ENCODE data around the gene SOX5. TPM values are rescaled to one million over a fixed set of nuclear protein-coding genes. Genes with fewer than 3 reads are reported as not detected.

SOX5 gene
- polyA plus RNA-seq, 1 experiment: 0.13 TPM

DNA sequence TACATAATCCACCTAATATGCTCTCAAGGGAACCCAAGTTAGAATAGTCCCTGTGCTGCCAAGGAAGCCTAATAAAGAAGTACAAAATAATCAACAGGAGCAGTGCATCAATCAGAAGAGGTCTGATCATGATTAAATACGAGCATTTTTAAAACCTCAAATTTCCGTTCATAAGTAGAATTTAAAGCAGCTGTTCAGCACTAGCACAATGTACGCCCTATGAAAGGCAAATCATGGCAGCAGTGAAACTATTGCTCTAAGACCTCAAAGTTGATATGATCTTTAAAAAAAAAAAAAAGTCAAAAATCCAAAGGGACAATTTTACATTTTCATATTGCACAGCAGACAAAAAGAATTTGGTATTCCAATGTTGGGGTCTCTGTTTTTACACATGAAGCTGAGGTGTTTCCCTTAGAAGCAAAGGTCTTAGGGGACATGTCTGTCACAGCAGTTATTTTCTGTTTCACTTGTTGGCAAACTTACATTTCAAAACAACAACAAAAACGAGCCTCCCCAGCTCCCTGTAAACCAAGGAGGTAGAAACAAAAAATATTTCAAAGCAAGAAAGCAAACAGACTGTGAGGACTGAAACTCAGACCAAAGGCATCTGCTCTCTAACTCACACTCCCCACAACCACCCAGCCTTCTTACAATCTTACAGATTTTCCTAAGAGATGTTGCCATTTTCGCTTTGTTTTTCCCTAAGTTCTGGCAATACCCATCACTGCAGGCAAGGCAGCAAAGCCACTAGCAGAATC lies 28.2 kb downstream of the SOX5 start:
- Histone ChIP-seq H3K36me3 (ENCODE audit: control insufficient read depth, insufficient read depth, low read length) (no peaks in the 10 kb centered on the region), H3K4me3 (ENCODE audit: low read depth, low read length) (no peak overlapping the region), H3K27me3 (ENCODE audit: control insufficient read depth, insufficient read depth, low read length) (no peaks in the 10 kb centered on the region)
- POLR2A ChIA-PET: no interaction called here
- TF ChIP-seq, protein P1, sequence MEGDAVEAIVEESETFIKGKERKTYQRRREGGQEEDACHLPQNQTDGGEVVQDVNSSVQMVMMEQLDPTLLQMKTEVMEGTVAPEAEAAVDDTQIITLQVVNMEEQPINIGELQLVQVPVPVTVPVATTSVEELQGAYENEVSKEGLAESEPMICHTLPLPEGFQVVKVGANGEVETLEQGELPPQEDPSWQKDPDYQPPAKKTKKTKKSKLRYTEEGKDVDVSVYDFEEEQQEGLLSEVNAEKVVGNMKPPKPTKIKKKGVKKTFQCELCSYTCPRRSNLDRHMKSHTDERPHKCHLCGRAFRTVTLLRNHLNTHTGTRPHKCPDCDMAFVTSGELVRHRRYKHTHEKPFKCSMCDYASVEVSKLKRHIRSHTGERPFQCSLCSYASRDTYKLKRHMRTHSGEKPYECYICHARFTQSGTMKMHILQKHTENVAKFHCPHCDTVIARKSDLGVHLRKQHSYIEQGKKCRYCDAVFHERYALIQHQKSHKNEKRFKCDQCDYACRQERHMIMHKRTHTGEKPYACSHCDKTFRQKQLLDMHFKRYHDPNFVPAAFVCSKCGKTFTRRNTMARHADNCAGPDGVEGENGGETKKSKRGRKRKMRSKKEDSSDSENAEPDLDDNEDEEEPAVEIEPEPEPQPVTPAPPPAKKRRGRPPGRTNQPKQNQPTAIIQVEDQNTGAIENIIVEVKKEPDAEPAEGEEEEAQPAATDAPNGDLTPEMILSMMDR (IDR thresholded peaks at IDR 0.05; ENCODE audit: insufficient read depth, low read depth, low read length): no peak
- CTCF ChIA-PET: interaction anchor here (0.6 kb wide), 1 partner anchor 1844 kb away, joined by 3 read pairs; no protein-coding TSS in a partner anchor
- no peak for DNase-seq (ENCODE audit: low read depth)

DNA sequence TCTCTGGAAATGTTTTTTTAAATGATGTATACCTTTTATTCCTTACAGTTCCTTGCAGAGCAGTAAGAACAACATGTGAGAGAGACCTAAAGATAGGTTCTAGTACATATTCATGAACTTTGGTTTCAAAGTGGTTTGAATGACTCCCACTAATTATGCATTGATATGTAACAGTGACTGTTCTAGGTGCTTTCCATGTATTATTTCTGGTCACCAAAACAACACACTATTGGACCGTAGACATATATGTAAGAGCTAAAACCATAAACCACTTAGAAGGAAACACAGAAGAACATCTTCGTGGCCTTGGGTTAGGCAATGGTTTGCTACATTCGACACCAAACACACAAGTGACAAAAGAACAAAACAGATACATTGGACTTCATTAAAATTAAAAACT lies 37.9 kb downstream of the SOX5 start:
- CTCF ChIA-PET: no interaction called here
- H3K36me3 ChIP-seq (ENCODE audit: control insufficient read depth, insufficient read depth, low read length): no peaks in the 10 kb centered on the region
- H3K27me3 ChIP-seq (ENCODE audit: control insufficient read depth, insufficient read depth, low read length): no peaks in the 10 kb centered on the region
- no peak overlapping the region for H3K4me3 ChIP-seq (ENCODE audit: low read depth, low read length)
- POLR2A ChIA-PET: no interaction called here
- no peak for DNase-seq (ENCODE audit: low read depth)
- TF ChIP-seq, protein P1 (IDR thresholded peaks at IDR 0.05; ENCODE audit: insufficient read depth, low read depth, low read length): no peak

DNA sequence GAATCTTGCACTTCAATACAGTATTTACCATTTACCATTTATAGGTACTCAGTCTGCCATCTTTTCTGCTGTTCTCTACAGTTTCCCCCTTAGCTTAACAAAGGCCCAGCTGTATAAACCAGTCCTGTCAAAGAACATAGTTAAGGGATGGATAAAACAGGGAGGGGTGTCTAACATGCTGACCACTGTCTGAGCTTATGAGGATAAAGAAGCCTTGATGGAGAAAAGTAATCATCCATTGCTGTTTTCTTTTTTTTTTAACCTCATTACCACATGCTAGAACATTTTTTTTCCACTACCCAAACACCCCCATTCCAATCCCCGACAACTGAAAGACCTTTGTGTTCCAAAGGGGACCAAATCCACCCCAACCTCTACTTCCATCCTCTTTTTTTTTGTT lies 39.9 kb downstream of the SOX5 start:
- ChIA-PET CTCF (no interaction called here), POLR2A (no interaction called here)
- TF ChIP-seq, protein P1 (IDR thresholded peaks at IDR 0.05; ENCODE audit: insufficient read depth, low read depth, low read length): no peak
- no peak overlapping the region for H3K4me3 ChIP-seq (ENCODE audit: low read depth, low read length)
- H3K36me3 ChIP-seq (ENCODE audit: control insufficient read depth, insufficient read depth, low read length): no peaks in the 10 kb centered on the region
- no peak for DNase-seq (ENCODE audit: low read depth)
- no peaks in the 10 kb centered on the region for H3K27me3 ChIP-seq (ENCODE audit: control insufficient read depth, insufficient read depth, low read length)

DNA sequence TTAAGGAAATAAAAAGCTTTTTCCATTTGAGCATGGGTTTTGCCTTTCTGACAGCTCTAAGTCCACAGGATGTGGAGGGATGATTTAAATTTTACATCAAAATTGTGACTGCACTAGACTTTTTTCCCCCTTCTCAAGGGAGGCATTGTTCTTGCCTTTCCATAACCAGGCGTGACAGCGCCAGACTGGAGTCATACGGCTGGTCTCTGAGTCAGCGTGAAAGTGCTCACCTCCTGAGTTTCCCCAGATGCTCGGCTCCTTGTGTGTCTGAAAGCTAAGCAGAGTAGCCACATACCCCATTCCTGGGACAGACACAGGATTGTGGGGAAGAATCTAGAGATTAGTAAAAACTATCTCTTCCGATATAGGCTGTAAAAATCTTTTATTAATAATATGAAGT lies 43.1 kb downstream of the SOX5 start:
- CTCF ChIA-PET: no interaction called here

DNA sequence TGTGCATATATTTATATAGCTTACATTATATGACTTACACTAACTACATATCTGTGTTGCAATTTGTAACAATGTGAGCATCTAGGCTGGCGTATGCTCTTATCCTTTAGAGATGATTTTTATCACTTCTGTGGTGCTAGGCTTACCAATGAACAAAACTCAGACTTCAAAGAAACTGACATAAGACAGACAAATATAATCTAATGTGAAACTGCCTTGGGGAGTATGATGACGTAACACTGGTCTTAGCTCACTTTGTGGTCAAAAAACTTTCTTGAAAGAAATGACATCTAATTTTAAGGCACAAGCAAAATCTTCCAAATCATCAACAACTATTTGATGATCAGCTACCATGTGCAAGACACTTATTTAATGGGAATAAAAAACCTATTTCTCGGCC lies 50.0 kb downstream of the SOX5 start:
- Histone ChIP-seq H3K36me3 (ENCODE audit: control insufficient read depth, insufficient read depth, low read length) (no peaks in the 10 kb centered on the region), H3K4me3 (ENCODE audit: low read depth, low read length) (no peak overlapping the region), H3K27me3 (ENCODE audit: control insufficient read depth, insufficient read depth, low read length) (no peaks in the 10 kb centered on the region)
- ChIA-PET CTCF (no interaction called here), POLR2A (no interaction called here)
- TF ChIP-seq, protein P1 (IDR thresholded peaks at IDR 0.05; ENCODE audit: insufficient read depth, low read depth, low read length): no peak
- DNase-seq (ENCODE audit: low read depth): no peak

More for the DNA sequence above, 43.1 kb downstream of the SOX5 start:
- POLR2A ChIA-PET: no interaction called here
- no peaks in the 10 kb centered on the region for H3K27me3 ChIP-seq (ENCODE audit: control insufficient read depth, insufficient read depth, low read length)
- no peak overlapping the region for H3K4me3 ChIP-seq (ENCODE audit: low read depth, low read length)
- TF ChIP-seq, protein P1 (IDR thresholded peaks at IDR 0.05; ENCODE audit: insufficient read depth, low read depth, low read length): no peak
- no peak for DNase-seq (ENCODE audit: low read depth)
- no peaks in the 10 kb centered on the region for H3K36me3 ChIP-seq (ENCODE audit: control insufficient read depth, insufficient read depth, low read length)

All from BJ (cell line).